Activated B cell treated with CpG ODN at 0.5 μM for 24 hours (primary cell): ENCODE measurements around the gene RAVER2. TPM values are rescaled to one million over a fixed set of nuclear protein-coding genes. Genes with fewer than 3 reads are reported as not detected.

Experiments
- ATAC-seq: fragments of 200-7000 bp; cut with Tn5 transposase; one replicate; pipeline ENCODE4 v1.10.0; 2021; ENCODE audit warnings: low read depth, mild to moderate bottlenecking, moderate library complexity
- CTCF ChIA-PET: fragments of 350-600 bp; sonication (Branson Sonifier 250); formaldehyde crosslinking; loops from one replicate; lab custom pipeline; 2021; ENCODE audit warnings: antibody characterized with exemption; lab: Charles Lee
- POLR2A ChIA-PET: fragments of 350-600 bp; sonication (Branson Sonifier 250); formaldehyde crosslinking; loops from one replicate; lab custom pipeline; 2021; ENCODE audit warnings: antibody characterized with exemption; lab: Charles Lee
- DNase-seq: peaks from one replicate; pipeline ENCODE4 v3.0.0; 2022
- H3K27ac Mint-ChIP-seq: one replicate; pipeline ENCODE4 v1.8.0; 2020; ENCODE audit warnings: mixed read lengths
- H3K27me3 Mint-ChIP-seq: one replicate; pipeline ENCODE4 v1.8.0; 2021; ENCODE audit warnings: mixed read lengths
- H3K36me3 Mint-ChIP-seq: one replicate; pipeline ENCODE4 v1.8.0; 2021; ENCODE audit warnings: low read depth, mixed read lengths
- H3K4me1 Mint-ChIP-seq: one replicate; pipeline ENCODE4 v1.8.0; 2021; ENCODE audit warnings: mixed read lengths
- H3K4me3 Mint-ChIP-seq: one replicate; pipeline ENCODE4 v1.8.0; 2020; ENCODE audit warnings: mild to moderate bottlenecking, mixed read lengths
- H3K9me3 Mint-ChIP-seq: one replicate; pipeline ENCODE4 v1.8.0; 2020; ENCODE audit warnings: mixed read lengths
- intact Hi-C: fragments of 100-400 bp; cut with micrococcal nuclease; formaldehyde crosslinking; loops from one replicate; pipeline ENCODE4 v1.15.1; 2024
- total RNA-seq: library from RNA; stranded (reverse); gene quantifications from 2 replicates; pipeline ENCODE4 v1.2.3, GENCODE V29; 2022
- TF ChIP-seq, protein P1 (sequence below): fragments of 200-600 bp; IDR thresholded peaks from one replicate; pipeline ENCODE4 v1.8.0; 2022; ENCODE audit warnings: antibody characterized with exemption, mild to moderate bottlenecking

RAVER2 gene
- total RNA-seq, 1 donor from 2014 or later = 1.2 TPM

DNA sequence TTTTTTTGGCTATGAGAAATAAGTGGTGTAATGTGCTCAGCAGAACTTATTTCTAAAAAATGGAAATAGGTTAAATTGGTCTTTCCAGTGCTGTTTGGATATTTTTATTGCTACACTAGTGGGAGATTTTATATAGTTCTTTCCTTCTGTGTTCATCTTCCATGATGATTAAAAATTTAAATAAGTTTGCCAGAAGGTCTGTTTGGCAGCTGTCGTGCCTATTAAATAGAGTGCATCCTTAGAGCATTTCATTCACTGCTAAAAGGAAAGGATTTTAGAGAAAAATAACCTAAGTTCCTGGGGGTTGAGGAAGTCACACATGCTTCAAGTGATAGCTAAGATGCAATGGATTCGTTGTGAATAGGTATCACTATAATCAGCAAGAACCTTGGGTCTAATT lies 29.7 kb upstream of the RAVER2 start:
- POLR2A ChIA-PET = no interaction called here
- no peak for DNase-seq
- intact Hi-C loops = no loop called here
- peaks cover 9% of the 10 kb centered on the region for H3K9me3 Mint-ChIP-seq
- CTCF ChIA-PET = no interaction called here
- H3K27me3 Mint-ChIP-seq = peaks cover 10% of the 10 kb centered on the region
- TF ChIP-seq, protein P1, sequence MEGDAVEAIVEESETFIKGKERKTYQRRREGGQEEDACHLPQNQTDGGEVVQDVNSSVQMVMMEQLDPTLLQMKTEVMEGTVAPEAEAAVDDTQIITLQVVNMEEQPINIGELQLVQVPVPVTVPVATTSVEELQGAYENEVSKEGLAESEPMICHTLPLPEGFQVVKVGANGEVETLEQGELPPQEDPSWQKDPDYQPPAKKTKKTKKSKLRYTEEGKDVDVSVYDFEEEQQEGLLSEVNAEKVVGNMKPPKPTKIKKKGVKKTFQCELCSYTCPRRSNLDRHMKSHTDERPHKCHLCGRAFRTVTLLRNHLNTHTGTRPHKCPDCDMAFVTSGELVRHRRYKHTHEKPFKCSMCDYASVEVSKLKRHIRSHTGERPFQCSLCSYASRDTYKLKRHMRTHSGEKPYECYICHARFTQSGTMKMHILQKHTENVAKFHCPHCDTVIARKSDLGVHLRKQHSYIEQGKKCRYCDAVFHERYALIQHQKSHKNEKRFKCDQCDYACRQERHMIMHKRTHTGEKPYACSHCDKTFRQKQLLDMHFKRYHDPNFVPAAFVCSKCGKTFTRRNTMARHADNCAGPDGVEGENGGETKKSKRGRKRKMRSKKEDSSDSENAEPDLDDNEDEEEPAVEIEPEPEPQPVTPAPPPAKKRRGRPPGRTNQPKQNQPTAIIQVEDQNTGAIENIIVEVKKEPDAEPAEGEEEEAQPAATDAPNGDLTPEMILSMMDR = no peak
- no peaks in the 10 kb centered on the region for H3K4me1 Mint-ChIP-seq
- H3K4me3 Mint-ChIP-seq = no peak overlapping the region
- ATAC-seq = no peak
- no peaks in the 10 kb centered on the region for H3K36me3 Mint-ChIP-seq
- no peak overlapping the region for H3K27ac Mint-ChIP-seq

DNA sequence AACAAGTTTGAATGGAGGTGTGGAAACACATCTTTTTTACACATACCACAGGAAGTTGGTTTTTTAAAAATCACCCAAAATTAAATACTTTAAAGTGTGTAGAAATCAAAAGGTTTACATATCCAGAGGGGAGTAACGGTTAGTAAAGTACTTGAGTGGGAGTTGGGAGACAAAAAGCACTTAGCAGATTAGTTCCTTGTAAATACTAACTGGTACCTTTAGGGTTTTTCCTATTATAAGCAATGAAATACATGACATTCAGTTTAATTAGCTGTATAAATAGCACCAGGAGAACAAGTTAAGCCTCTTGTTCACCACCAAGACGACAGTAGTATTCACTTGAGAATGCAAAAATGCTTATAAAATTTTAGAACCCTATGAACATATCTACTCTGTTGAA lies 23.7 kb upstream of the RAVER2 start:
- Mint-ChIP-seq H3K27ac (no peak overlapping the region), H3K27me3 (peaks cover 40% of the 10 kb centered on the region), H3K4me1 (no peaks in the 10 kb centered on the region), H3K4me3 (no peak overlapping the region), H3K36me3 (no peaks in the 10 kb centered on the region), H3K9me3 (peaks cover 9% of the 10 kb centered on the region)
- DNase-seq (no peak), ATAC-seq (no peak)
- TF ChIP-seq, protein P1 = no peak
- ChIA-PET CTCF (no interaction called here), POLR2A (no interaction called here)
- intact Hi-C loops = no loop called here

DNA sequence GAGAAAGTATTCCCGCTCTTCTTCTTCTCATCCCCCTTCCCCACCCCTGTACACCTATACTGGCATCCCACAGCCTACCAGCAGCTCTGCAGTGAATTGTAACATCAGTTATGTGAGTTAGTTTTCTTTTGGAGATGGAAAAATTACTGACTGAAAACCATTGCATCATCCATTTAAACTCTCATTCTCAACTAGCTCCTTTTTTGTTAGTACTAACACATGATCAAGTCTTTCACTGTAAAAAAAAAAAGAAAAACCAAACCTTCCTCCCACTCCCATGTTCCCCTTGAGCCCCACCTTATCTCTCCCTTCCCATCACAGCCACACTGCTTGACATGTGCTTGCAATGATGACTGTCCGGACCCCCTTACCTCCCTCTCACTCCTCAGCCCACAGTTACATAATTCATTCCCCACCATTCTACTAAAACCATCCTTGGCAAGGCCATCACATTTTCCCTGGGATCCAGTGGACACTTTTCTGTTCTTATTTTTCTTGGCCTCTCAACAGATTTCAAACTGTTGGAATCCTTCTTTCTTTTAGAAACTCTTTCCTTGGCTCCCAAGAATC lies 23.2 kb upstream of the RAVER2 start:
- Mint-ChIP-seq H3K27ac (no peak overlapping the region), H3K9me3 (peaks cover 9% of the 10 kb centered on the region), H3K4me3 (no peak overlapping the region), H3K4me1 (no peaks in the 10 kb centered on the region), H3K36me3 (no peaks in the 10 kb centered on the region), H3K27me3 (peaks cover 40% of the 10 kb centered on the region)
- intact Hi-C loops = no loop called here
- ATAC-seq = no peak
- DNase-seq = no peak
- TF ChIP-seq, protein P1 = no peak
- CTCF ChIA-PET = no interaction called here
- POLR2A ChIA-PET = no interaction called here

DNA sequence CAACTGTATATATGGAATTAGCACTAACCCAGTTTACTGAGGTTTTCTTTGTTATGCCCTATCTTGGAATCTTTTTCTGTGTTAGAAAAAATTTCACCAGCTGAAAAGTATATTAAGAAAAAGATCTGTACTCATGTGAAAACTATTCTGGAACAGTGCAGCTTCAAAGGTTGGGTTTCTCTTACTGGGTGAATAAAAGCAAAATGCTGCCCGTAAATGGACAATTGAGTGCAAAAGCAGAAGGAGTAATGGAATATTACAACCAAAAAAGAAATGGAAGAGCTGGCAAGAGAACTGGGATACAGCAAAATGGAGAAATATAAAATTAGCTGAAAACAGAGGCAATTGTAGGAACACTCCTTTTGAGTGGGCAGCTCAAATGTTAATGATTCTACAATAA lies 17.0 kb upstream of the RAVER2 start:
- no peaks in the 10 kb centered on the region for H3K9me3 Mint-ChIP-seq
- DNase-seq (no peak), ATAC-seq (no peak)
- H3K4me1 Mint-ChIP-seq = no peaks in the 10 kb centered on the region
- no peak overlapping the region for H3K27ac Mint-ChIP-seq
- H3K27me3 Mint-ChIP-seq = peaks cover 16% of the 10 kb centered on the region
- intact Hi-C loops = no loop called here
- TF ChIP-seq, protein P1 = no peak
- H3K4me3 Mint-ChIP-seq = no peak overlapping the region
- H3K36me3 Mint-ChIP-seq = no peaks in the 10 kb centered on the region
- ChIA-PET POLR2A (no interaction called here), CTCF (no interaction called here)

DNA sequence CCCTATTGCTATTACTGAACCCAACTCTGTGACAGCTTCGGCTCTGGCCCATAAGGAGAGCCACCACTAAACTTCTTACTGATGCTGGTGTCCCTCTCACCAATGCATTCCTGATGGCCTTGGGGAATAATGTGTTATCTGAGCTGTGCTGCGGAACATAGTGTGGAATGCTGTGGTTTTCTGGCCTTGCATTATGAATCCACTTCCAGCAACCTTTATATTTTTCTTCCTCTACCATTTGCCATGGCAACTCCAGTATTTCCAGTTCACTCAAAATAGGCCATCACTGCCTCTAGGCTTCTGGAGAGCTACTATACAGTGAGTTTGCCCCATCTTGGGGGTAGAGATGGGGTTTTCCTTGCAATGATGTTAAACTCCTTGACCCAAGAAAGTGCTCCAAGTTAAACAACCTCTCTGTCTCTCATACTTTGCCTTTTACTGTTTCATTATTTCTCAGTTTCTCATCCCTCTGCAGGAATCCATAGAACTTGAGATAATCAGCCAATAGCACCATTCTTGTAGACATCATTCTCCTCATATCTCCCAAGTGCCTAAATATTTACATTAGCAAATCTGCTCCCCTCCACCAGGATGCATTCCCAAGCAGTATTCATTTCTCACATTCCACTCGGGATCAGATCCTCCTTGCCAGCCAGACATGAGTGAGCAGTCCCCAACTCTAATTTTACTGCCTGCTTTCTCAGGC lies 11.1 kb upstream of the RAVER2 start:
- Mint-ChIP-seq H3K36me3 (no peaks in the 10 kb centered on the region), H3K4me1 (no peaks in the 10 kb centered on the region)
- CTCF ChIA-PET = no interaction called here

More for the DNA sequence above, 11.1 kb upstream of the RAVER2 start:
- POLR2A ChIA-PET = no interaction called here
- H3K9me3 Mint-ChIP-seq = no peaks in the 10 kb centered on the region
- TF ChIP-seq, protein P1 = no peak
- H3K4me3 Mint-ChIP-seq = no peak overlapping the region
- no peak overlapping the region for H3K27ac Mint-ChIP-seq
- intact Hi-C loops = no loop called here
- ATAC-seq (no peak), DNase-seq (no peak)
- peaks cover 4% of the 10 kb centered on the region for H3K27me3 Mint-ChIP-seq
